Ascending aorta (tissue), 2 donors: ENCODE results near the gene CSRNP3. TPM values are rescaled to one million over a fixed set of nuclear protein-coding genes. Genes with fewer than 3 reads are reported as not detected.

Experiments used
- DNase-seq, 2 donors: peaks; one replicate each; pipeline ENCODE4 v3.0.0-alpha.2; 2019; ENCODE audit warnings: low spot score in 2 of 2
- H3K27ac ChIP-seq, 2 donors: fragments of 200-600 bp; sonication (generic); one replicate each; pipeline ENCODE4 v1.5.1; 2016 to 2017; ENCODE audit warnings: mild to moderate bottlenecking in 1 of 2
- H3K27me3 ChIP-seq: fragments of 200-600 bp; sonication (generic); one replicate; pipeline ENCODE4 v1.5.1; 2017
- H3K36me3 ChIP-seq, 2 donors: fragments of 200-600 bp; sonication (generic); one replicate each; pipeline ENCODE4 v1.5.1; 2016
- H3K4me1 ChIP-seq, 2 donors: fragments of 200-600 bp; sonication (generic); one replicate each; pipeline ENCODE4 v1.5.1; 2016 to 2017; ENCODE audit warnings: mild to moderate bottlenecking in 1 of 2
- H3K4me3 ChIP-seq, 2 donors: fragments of 200-600 bp; sonication (generic); one replicate each; pipeline ENCODE4 v1.5.1; 2016 to 2017; ENCODE audit warnings: mild to moderate bottlenecking in 1 of 2
- H3K9me3 ChIP-seq, 2 donors: fragments of 200-600 bp; sonication (generic); one replicate each; pipeline ENCODE4 v1.5.1; 2016
- CTCF ChIP-seq, 3 experiments: fragments of 200-600 bp in 2 of 3; fragments of 450-650 bp in 1 of 3; sonication (generic) in 2 of 3; IDR thresholded peaks; one replicate each; pipeline ENCODE4 v1.5.1; 2016 to 2019; ENCODE audit warnings: antibody characterized with exemption in 3 of 3, mild to moderate bottlenecking in 1 of 3, moderate library complexity in 1 of 3
- intact Hi-C: fragments of 100-400 bp; cut with DNase I; formaldehyde crosslinking; loops from one replicate; pipeline ENCODE4 v1.15.1; 2023
- total RNA-seq: library from RNA; depleted of rRNA; stranded (reverse); fragments of >200 nt; gene quantifications from one replicate; pipeline ENCODE4 v1.1.0, GENCODE V29; 2016

The CSRNP3 gene
- total RNA-seq, 1 donor from 2014 or later = 2.8 TPM

GRCh38 chr2:165436559-165436958, 32.9 kb upstream of the CSRNP3 start:
- Histone ChIP-seq H3K4me3 (no peak overlapping the region), H3K9me3 (no peaks in the 10 kb centered on the region), H3K27ac (no peak overlapping the region), H3K27me3 (no peaks in the 10 kb centered on the region), H3K4me1 (no peaks in the 10 kb centered on the region), H3K36me3 (no peaks in the 10 kb centered on the region)
- intact Hi-C loops = no loop called here
- DNase-seq = no peak
- no peak for TF ChIP-seq CTCF (IDR thresholded peaks at IDR 0.05)

GRCh38 chr2:165440367-165440766, 29.1 kb upstream of the CSRNP3 start:
- H3K4me3 ChIP-seq = no peak overlapping the region
- no peak overlapping the region for H3K27ac ChIP-seq
- TF ChIP-seq CTCF (IDR thresholded peaks at IDR 0.05) = no peak
- no peaks in the 10 kb centered on the region for H3K9me3 ChIP-seq
- DNase-seq = no peak
- no peaks in the 10 kb centered on the region for H3K4me1 ChIP-seq
- H3K27me3 ChIP-seq = no peaks in the 10 kb centered on the region
- no peaks in the 10 kb centered on the region for H3K36me3 ChIP-seq
- intact Hi-C loops = no loop called here

- Histone ChIP-seq H3K27me3 (no peaks in the 10 kb centered on the region), H3K36me3 (no peaks in the 10 kb centered on the region), H3K4me1 (no peaks in the 10 kb centered on the region), H3K4me3 (no peak overlapping the region), H3K27ac (no peak overlapping the region), H3K9me3 (no peaks in the 10 kb centered on the region)
- intact Hi-C loops = no loop called here
- TF ChIP-seq CTCF (IDR thresholded peaks at IDR 0.05) = no peak
- no peak for DNase-seq
Observed at GRCh38 chr2:165443511-165443910, 26.0 kb upstream of the CSRNP3 start.

GRCh38 chr2:165448406-165448805, 21.1 kb upstream of the CSRNP3 start:
- Histone ChIP-seq H3K4me3 (no peak overlapping the region), H3K27me3 (no peaks in the 10 kb centered on the region), H3K9me3 (no peaks in the 10 kb centered on the region), H3K4me1 (no peaks in the 10 kb centered on the region), H3K36me3 (no peaks in the 10 kb centered on the region), H3K27ac (no peak overlapping the region)
- TF ChIP-seq CTCF (IDR thresholded peaks at IDR 0.05) = no peak
- intact Hi-C loops = no loop called here
- DNase-seq = no peak

- Histone ChIP-seq H3K27me3 (no peaks in the 10 kb centered on the region), H3K4me1 (no peaks in the 10 kb centered on the region), H3K36me3 (no peaks in the 10 kb centered on the region), H3K27ac (no peak overlapping the region), H3K9me3 (no peaks in the 10 kb centered on the region), H3K4me3 (no peak overlapping the region)
- no peak for DNase-seq
- no peak for TF ChIP-seq CTCF (IDR thresholded peaks at IDR 0.05)
- intact Hi-C loops = no loop called here
Observed at GRCh38 chr2:165450156-165450555, 19.3 kb upstream of the CSRNP3 start.

- no peak for DNase-seq
- H3K27me3 ChIP-seq = no peaks in the 10 kb centered on the region
- no peak overlapping the region for H3K4me3 ChIP-seq
- H3K4me1 ChIP-seq = no peaks in the 10 kb centered on the region
- no peaks in the 10 kb centered on the region for H3K36me3 ChIP-seq
- H3K9me3 ChIP-seq = peaks cover 0 to 11% of the 10 kb centered on the region in 2 donors
- intact Hi-C loops = no loop called here
- no peak for TF ChIP-seq CTCF (IDR thresholded peaks at IDR 0.05)
- no peak overlapping the region for H3K27ac ChIP-seq
Observed at GRCh38 chr2:165452327-165452726, 17.2 kb upstream of the CSRNP3 start.
